HEK293 (cell line): Measurements from ENCODE around the gene TNNC2.

Experiments used
- CTCF ChIA-PET: fragments of 350-600 bp; formaldehyde crosslinking; extraction: SDS; loops from one replicate; lab custom pipeline; 2021; ENCODE audit warnings: antibody characterized with exemption; lab: Yijun Ruan, JAX
- POLR2A ChIA-PET: fragments of 300-600 bp; formaldehyde crosslinking; extraction: SDS; loops from one replicate; lab custom pipeline; 2020; ENCODE audit warnings: antibody characterized with exemption, inconsistent platforms; lab: Yijun Ruan, JAX
- H3K27ac ChIP-seq: fragments of 200-500 bp; sonication (Bioruptor generic); 2 replicates; pipeline ENCODE4 v1.5.1; 2014; ENCODE audit warnings: low read depth, low read length, control low read depth, inconsistent platforms; ENCODE audit errors: extremely low read depth
- H3K36me3 ChIP-seq, 2 experiments: fragments of 200-500 bp in 1 of 2; sonication (Bioruptor generic) in 1 of 2; 1 replicate in 1 of 2; 2 replicates in 1 of 2; pipeline ENCODE4 v1.5.1; 2014 to 2017; ENCODE audit warnings: inconsistent platforms in 2 of 2, low read length in 2 of 2; ENCODE audit not compliant: control insufficient read depth in 2 of 2, insufficient read depth in 1 of 2
- H3K4me1 ChIP-seq: fragments of 200-500 bp; sonication (Bioruptor generic); 2 replicates; pipeline ENCODE4 v1.5.1; 2014; ENCODE audit warnings: mild to moderate bottlenecking, low read length, inconsistent platforms; ENCODE audit not compliant: control insufficient read depth, insufficient read depth
- H3K4me3 ChIP-seq: 2 replicates; pipeline ENCODE4 v1.5.1; 2011; ENCODE audit warnings: low read depth, mild to moderate bottlenecking, control low read depth, low read length, moderate library complexity
- H3K9me3 ChIP-seq: fragments of 200-500 bp; sonication (Bioruptor generic); 2 replicates; pipeline ENCODE4 v1.5.1; 2014; ENCODE audit warnings: low read depth, low read length, inconsistent platforms; ENCODE audit not compliant: control insufficient read depth, insufficient read depth
- BCL11A ChIP-seq: fragments of 450-650 bp; formaldehyde crosslinking; IDR thresholded peaks from 2 replicates; pipeline ENCODE4 v1.5.1; 2016; ENCODE audit warnings: low read depth, missing biosample characterization, missing genetic modification characterization
- GLI4 ChIP-seq: fragments of 450-650 bp; formaldehyde crosslinking; IDR thresholded peaks from 2 replicates; pipeline ENCODE4 v1.5.1; 2016; ENCODE audit warnings: missing biosample characterization, missing genetic modification characterization
- TCF7L2 ChIP-seq: IDR thresholded peaks from 2 replicates; pipeline ENCODE4 v1.6.1; 2011; ENCODE audit warnings: low read depth, mild to moderate bottlenecking, inconsistent platforms, low read length, moderate library complexity, borderline replicate concordance
- ZEB2 ChIP-seq: fragments of 450-650 bp; formaldehyde crosslinking; IDR thresholded peaks from 2 replicates; pipeline ENCODE4 v1.5.1; 2016; ENCODE audit warnings: missing biosample characterization, missing genetic modification characterization
- ZFHX2 ChIP-seq: fragments of 450-650 bp; formaldehyde crosslinking; conservative IDR thresholded peaks from 2 replicates; pipeline ENCODE4 v1.5.1; 2016; ENCODE audit warnings: missing biosample characterization, missing genetic modification characterization
- ZNF112 ChIP-seq: fragments of 450-650 bp; formaldehyde crosslinking; IDR thresholded peaks from 2 replicates; pipeline ENCODE4 v1.5.0; 2017; ENCODE audit warnings: missing biosample characterization, missing genetic modification characterization
- ZNF114 ChIP-seq: fragments of 450-650 bp; formaldehyde crosslinking; IDR thresholded peaks from 2 replicates; pipeline ENCODE4 v1.5.0; 2017; ENCODE audit warnings: missing biosample characterization, missing genetic modification characterization
- ZNF549 ChIP-seq: fragments of 450-650 bp; IDR thresholded peaks from 2 replicates; pipeline ENCODE4 v1.5.1; 2018; ENCODE audit warnings: missing biosample characterization, missing genetic modification characterization, mild to moderate bottlenecking, inconsistent platforms, moderate library complexity
- ZNF596 ChIP-seq: fragments of 450-650 bp; IDR thresholded peaks from 2 replicates; pipeline ENCODE4 v1.5.0; 2018; ENCODE audit warnings: missing biosample characterization, mild to moderate bottlenecking, missing genetic modification characterization, moderate library complexity
- ZNF624 ChIP-seq: fragments of 450-650 bp; formaldehyde crosslinking; IDR thresholded peaks from 2 replicates; pipeline ENCODE4 v1.5.1; 2017; ENCODE audit warnings: missing biosample characterization, missing genetic modification characterization
- ZNF707 ChIP-seq: fragments of 450-650 bp; formaldehyde crosslinking; IDR thresholded peaks from 2 replicates; pipeline ENCODE4 v1.5.1; 2016; ENCODE audit warnings: missing biosample characterization, missing genetic modification characterization
- TF ChIP-seq, protein P1 (sequence below): fragments of 450-650 bp; formaldehyde crosslinking; IDR thresholded peaks from 2 replicates; pipeline ENCODE4 v1.5.1; 2016; ENCODE audit warnings: missing biosample characterization, missing genetic modification characterization
- TF ChIP-seq, protein P2 (sequence below): fragments of 450-650 bp; formaldehyde crosslinking; IDR thresholded peaks from 2 replicates; pipeline ENCODE4 v1.5.1; 2016; ENCODE audit warnings: missing biosample characterization, missing genetic modification characterization
- TF ChIP-seq, protein P3 (sequence below): fragments of 450-650 bp; formaldehyde crosslinking; optimal IDR thresholded peaks from 2 replicates; pipeline ENCODE3; 2016; ENCODE audit warnings: missing biosample characterization, mild to moderate bottlenecking, missing genetic modification characterization
- TF ChIP-seq, protein P4 (sequence below): fragments of 450-650 bp; formaldehyde crosslinking; IDR thresholded peaks from 2 replicates; pipeline ENCODE4 v1.5.0; 2017; ENCODE audit warnings: missing biosample characterization, missing genetic modification characterization, borderline replicate concordance
- TF ChIP-seq, protein P5 (sequence below): fragments of 450-650 bp; formaldehyde crosslinking; IDR thresholded peaks from 2 replicates; pipeline ENCODE4 v1.5.1; 2017; ENCODE audit warnings: missing biosample characterization, missing genetic modification characterization
- TF ChIP-seq, protein P6 (sequence below): fragments of 450-650 bp; formaldehyde crosslinking; IDR thresholded peaks from 2 replicates; pipeline ENCODE4 v1.5.1; 2017; ENCODE audit warnings: missing biosample characterization, missing genetic modification characterization
- TF ChIP-seq, protein P7 (sequence below): fragments of 450-650 bp; formaldehyde crosslinking; IDR thresholded peaks from 2 replicates; pipeline ENCODE4 v1.5.1; 2017; ENCODE audit warnings: missing biosample characterization, missing genetic modification characterization

TNNC2 gene

DNA sequence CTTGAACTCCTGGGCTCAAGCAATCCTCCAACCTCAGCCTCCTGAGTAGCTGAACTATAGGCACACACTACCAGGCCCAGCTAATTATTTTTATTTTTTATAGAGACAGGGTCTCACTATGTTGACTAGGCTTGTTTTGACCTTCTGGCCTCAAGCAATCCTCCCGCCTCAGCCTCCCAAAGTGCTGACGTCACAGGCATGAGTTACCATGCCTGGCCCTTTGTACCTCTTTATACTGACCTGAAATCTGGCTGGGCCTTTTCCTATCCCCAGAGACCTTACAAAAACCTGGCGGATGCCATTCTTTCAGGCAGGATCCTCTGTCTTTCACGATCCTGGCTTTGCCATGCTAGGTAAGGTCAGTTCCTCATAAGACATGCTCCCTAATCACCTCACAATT is 47.0 kb downstream of the TNNC2 start:
- TF ChIP-seq, protein P1, sequence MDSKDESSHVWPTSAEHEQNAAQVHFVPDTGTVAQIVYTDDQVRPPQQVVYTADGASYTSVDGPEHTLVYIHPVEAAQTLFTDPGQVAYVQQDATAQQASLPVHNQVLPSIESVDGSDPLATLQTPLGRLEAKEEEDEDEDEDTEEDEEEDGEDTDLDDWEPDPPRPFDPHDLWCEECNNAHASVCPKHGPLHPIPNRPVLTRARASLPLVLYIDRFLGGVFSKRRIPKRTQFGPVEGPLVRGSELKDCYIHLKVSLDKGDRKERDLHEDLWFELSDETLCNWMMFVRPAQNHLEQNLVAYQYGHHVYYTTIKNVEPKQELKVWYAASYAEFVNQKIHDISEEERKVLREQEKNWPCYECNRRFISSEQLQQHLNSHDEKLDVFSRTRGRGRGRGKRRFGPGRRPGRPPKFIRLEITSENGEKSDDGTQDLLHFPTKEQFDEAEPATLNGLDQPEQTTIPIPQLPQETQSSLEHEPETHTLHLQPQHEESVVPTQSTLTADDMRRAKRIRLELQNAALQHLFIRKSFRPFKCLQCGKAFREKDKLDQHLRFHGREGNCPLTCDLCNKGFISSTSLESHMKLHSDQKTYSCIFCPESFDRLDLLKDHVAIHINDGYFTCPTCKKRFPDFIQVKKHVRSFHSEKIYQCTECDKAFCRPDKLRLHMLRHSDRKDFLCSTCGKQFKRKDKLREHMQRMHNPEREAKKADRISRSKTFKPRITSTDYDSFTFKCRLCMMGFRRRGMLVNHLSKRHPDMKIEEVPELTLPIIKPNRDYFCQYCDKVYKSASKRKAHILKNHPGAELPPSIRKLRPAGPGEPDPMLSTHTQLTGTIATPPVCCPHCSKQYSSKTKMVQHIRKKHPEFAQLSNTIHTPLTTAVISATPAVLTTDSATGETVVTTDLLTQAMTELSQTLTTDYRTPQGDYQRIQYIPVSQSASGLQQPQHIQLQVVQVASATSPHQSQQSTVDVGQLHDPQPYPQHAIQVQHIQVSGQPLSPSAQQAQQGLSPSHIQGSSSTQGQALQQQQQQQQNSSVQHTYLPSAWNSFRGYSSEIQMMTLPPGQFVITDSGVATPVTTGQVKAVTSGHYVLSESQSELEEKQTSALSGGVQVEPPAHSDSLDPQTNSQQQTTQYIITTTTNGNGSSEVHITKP = no peak
- TF ChIP-seq TCF7L2 (no peak), GLI4 (no peak), ZNF707 (tag by site-specific recombination) (no peak), ZNF596 (tag by site-specific recombination) (no peak), ZNF549 (no peak), ZNF112 (tag by site-specific recombination) (no peak), ZFHX2 (tag by site-specific recombination) (no peak), ZEB2 (tag by site-specific recombination) (no peak), BCL11A (tag by site-specific recombination) (no peak), ZNF624 (tag by site-specific recombination) (no peak), ZNF114 (no peak)
- TF ChIP-seq, protein P2, sequence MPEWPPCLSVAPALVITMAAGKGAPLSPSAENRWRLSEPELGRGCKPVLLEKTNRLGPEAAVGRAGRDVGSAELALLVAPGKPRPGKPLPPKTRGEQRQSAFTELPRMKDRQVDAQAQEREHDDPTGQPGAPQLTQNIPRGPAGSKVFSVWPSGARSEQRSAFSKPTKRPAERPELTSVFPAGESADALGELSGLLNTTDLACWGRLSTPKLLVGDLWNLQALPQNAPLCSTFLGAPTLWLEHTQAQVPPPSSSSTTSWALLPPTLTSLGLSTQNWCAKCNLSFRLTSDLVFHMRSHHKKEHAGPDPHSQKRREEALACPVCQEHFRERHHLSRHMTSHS (tag by site-specific recombination) = no peak
- TF ChIP-seq, protein P3, sequence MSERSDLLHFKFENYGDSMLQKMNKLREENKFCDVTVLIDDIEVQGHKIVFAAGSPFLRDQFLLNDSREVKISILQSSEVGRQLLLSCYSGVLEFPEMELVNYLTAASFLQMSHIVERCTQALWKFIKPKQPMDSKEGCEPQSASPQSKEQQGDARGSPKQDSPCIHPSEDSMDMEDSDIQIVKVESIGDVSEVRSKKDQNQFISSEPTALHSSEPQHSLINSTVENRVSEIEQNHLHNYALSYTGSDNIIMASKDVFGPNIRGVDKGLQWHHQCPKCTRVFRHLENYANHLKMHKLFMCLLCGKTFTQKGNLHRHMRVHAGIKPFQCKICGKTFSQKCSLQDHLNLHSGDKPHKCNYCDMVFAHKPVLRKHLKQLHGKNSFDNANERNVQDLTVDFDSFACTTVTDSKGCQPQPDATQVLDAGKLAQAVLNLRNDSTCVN (tag by site-specific recombination) = no peak
- TF ChIP-seq, protein P4, sequence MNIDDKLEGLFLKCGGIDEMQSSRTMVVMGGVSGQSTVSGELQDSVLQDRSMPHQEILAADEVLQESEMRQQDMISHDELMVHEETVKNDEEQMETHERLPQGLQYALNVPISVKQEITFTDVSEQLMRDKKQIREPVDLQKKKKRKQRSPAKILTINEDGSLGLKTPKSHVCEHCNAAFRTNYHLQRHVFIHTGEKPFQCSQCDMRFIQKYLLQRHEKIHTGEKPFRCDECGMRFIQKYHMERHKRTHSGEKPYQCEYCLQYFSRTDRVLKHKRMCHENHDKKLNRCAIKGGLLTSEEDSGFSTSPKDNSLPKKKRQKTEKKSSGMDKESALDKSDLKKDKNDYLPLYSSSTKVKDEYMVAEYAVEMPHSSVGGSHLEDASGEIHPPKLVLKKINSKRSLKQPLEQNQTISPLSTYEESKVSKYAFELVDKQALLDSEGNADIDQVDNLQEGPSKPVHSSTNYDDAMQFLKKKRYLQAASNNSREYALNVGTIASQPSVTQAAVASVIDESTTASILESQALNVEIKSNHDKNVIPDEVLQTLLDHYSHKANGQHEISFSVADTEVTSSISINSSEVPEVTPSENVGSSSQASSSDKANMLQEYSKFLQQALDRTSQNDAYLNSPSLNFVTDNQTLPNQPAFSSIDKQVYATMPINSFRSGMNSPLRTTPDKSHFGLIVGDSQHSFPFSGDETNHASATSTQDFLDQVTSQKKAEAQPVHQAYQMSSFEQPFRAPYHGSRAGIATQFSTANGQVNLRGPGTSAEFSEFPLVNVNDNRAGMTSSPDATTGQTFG = no peak
- TF ChIP-seq, protein P5, sequence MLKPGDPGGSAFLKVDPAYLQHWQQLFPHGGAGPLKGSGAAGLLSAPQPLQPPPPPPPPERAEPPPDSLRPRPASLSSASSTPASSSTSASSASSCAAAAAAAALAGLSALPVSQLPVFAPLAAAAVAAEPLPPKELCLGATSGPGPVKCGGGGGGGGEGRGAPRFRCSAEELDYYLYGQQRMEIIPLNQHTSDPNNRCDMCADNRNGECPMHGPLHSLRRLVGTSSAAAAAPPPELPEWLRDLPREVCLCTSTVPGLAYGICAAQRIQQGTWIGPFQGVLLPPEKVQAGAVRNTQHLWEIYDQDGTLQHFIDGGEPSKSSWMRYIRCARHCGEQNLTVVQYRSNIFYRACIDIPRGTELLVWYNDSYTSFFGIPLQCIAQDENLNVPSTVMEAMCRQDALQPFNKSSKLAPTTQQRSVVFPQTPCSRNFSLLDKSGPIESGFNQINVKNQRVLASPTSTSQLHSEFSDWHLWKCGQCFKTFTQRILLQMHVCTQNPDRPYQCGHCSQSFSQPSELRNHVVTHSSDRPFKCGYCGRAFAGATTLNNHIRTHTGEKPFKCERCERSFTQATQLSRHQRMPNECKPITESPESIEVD (tag by site-specific recombination) = no peak
- TF ChIP-seq, protein P6, sequence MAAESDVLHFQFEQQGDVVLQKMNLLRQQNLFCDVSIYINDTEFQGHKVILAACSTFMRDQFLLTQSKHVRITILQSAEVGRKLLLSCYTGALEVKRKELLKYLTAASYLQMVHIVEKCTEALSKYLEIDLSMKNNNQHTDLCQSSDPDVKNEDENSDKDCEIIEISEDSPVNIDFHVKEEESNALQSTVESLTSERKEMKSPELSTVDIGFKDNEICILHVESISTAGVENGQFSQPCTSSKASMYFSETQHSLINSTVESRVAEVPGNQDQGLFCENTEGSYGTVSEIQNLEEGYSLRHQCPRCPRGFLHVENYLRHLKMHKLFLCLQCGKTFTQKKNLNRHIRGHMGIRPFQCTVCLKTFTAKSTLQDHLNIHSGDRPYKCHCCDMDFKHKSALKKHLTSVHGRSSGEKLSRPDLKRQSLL (tag by site-specific recombination) = no peak
- TF ChIP-seq, protein P7, sequence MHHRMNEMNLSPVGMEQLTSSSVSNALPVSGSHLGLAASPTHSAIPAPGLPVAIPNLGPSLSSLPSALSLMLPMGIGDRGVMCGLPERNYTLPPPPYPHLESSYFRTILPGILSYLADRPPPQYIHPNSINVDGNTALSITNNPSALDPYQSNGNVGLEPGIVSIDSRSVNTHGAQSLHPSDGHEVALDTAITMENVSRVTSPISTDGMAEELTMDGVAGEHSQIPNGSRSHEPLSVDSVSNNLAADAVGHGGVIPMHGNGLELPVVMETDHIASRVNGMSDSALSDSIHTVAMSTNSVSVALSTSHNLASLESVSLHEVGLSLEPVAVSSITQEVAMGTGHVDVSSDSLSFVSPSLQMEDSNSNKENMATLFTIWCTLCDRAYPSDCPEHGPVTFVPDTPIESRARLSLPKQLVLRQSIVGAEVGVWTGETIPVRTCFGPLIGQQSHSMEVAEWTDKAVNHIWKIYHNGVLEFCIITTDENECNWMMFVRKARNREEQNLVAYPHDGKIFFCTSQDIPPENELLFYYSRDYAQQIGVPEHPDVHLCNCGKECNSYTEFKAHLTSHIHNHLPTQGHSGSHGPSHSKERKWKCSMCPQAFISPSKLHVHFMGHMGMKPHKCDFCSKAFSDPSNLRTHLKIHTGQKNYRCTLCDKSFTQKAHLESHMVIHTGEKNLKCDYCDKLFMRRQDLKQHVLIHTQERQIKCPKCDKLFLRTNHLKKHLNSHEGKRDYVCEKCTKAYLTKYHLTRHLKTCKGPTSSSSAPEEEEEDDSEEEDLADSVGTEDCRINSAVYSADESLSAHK (tag by site-specific recombination) = no peak
- peak overlapping the region; percentile 2; the same call in 1 of the 2 replicates for H3K27ac ChIP-seq

More for the DNA sequence above, 47.0 kb downstream of the TNNC2 start:
- Histone ChIP-seq H3K9me3 (no peaks in the 10 kb centered on the region), H3K36me3 (no peaks in the 10 kb centered on the region), H3K4me3 (no peak overlapping the region), H3K4me1 (peaks cover 17% of the 10 kb centered on the region)
- POLR2A ChIA-PET = interaction anchor here (0.6 to 1.7 kb wide), 5 partner anchors 12 to 432 kb away, joined by 3 to 7 read pairs (median 3); partner anchors contain the start of genes DNTTIP1, SDC4 and WFDC3
- CTCF ChIA-PET = interaction anchor here (0.9 to 2.3 kb wide), 2 partner anchors 9 to 15 kb away, joined by 4 to 20 read pairs; no protein-coding TSS in a partner anchor
